Transverse colon (tissue), 4 donors: ENCODE data around the gene MAP2K5. TPM values are rescaled to one million over a fixed set of nuclear protein-coding genes. Genes with fewer than 3 reads are reported as not detected.

ENCODE experiments used
- DNase-seq: peaks from one replicate; pipeline ENCODE4 v3.0.0-alpha.2; 2019
- H3K27ac ChIP-seq, 4 donors: fragments of 200-600 bp; sonication (generic); 2 replicates each; pipeline ENCODE4 v1.5.1; 2016 to 2018; ENCODE audit warnings: inconsistent platforms in 4 of 4
- H3K27me3 ChIP-seq: fragments of 200-600 bp; sonication (generic); 2 replicates; pipeline ENCODE4 v1.5.1; 2017; ENCODE audit warnings: inconsistent platforms
- H3K36me3 ChIP-seq, 4 donors: fragments of 200-600 bp; sonication (generic); 2 replicates each; pipeline ENCODE4 v1.5.1; 2017 to 2019; ENCODE audit warnings: inconsistent platforms in 4 of 4
- H3K4me1 ChIP-seq, 4 donors: fragments of 200-600 bp; sonication (generic); 2 replicates each; pipeline ENCODE4 v1.5.1; 2017 to 2020; ENCODE audit warnings: inconsistent platforms in 4 of 4
- H3K4me3 ChIP-seq, 4 donors: fragments of 200-600 bp; sonication (generic); 1 replicate in 1 of 4; 2 replicates in 3 of 4; pipeline versions ENCODE4 v1.5.1 to v1.6.1; 2017 to 2019; ENCODE audit warnings: inconsistent platforms in 4 of 4
- H3K9me3 ChIP-seq, 2 donors: fragments of 200-600 bp; sonication (generic); 2 replicates each; pipeline ENCODE4 v1.5.1; 2017 to 2019; ENCODE audit warnings: inconsistent platforms in 2 of 2
- EP300 ChIP-seq: sonication (generic); formaldehyde crosslinking; IDR thresholded peaks from one replicate; pipeline ENCODE4 v1.6.1; 2017; ENCODE audit warnings: antibody characterized with exemption, low read depth
- POLR2A ChIP-seq: fragments of 450-650 bp; IDR thresholded peaks from one replicate; pipeline ENCODE4 v1.6.1; 2016; ENCODE audit warnings: antibody characterized with exemption, mild to moderate bottlenecking, moderate library complexity
- POLR2AphosphoS5 ChIP-seq, 3 donors: sonication (generic); formaldehyde crosslinking; IDR thresholded peaks; one replicate each; pipeline ENCODE4 v1.6.1; 2016; ENCODE audit warnings: antibody characterized with exemption in 3 of 3
- whole genome bisulfite sequencing, 2 donors: methylation state at CpG; one replicate each; pipeline ENCODE4 v1.1.5; 2018; ENCODE audit warnings: low coverage in 1 of 2; 5-methylcytosine and 5-hydroxymethylcytosine counted together
- in situ Hi-C, 4 donors: fragments of 200-750 bp; cut with MboI; loops; one replicate each; pipeline versions ENCODE4 v1.15.0 to v1.15.1; 2017; ENCODE audit warnings: low sequenced_read_pairs in 3 of 4, low pct_ligation_motif_present in 1 of 4, low pct_unique_long_range_greater_than_20kb in 1 of 4
- intact Hi-C: fragments of 100-400 bp; cut with DNase I; formaldehyde crosslinking; loops from one replicate; pipeline ENCODE4 v1.15.1; 2023; ENCODE audit warnings: low total_unique reads
- total RNA-seq, 4 donors: library from RNA; depleted of rRNA; stranded (reverse); fragments of >200 nt; gene quantifications; one replicate each; pipeline ENCODE4 v1.1.0, GENCODE V29; 2016
- TF ChIP-seq, protein P1 (sequence below), 5 experiments: fragments of 200-600 bp in 3 of 5; fragments of 450-650 bp in 2 of 5; sonication (generic) in 3 of 5; IDR thresholded peaks; 1 replicate in 2 of 5; 2 replicates in 3 of 5; pipeline ENCODE4 v1.5.1; 2016 to 2017; ENCODE audit warnings: antibody characterized with exemption in 5 of 5, inconsistent platforms in 3 of 5, mild to moderate bottlenecking in 2 of 5, moderate library complexity in 1 of 5

The MAP2K5 gene
- total RNA-seq, 4 donors from 2014 or later, result 19.8 to 320 (median 21.1) TPM

DNA sequence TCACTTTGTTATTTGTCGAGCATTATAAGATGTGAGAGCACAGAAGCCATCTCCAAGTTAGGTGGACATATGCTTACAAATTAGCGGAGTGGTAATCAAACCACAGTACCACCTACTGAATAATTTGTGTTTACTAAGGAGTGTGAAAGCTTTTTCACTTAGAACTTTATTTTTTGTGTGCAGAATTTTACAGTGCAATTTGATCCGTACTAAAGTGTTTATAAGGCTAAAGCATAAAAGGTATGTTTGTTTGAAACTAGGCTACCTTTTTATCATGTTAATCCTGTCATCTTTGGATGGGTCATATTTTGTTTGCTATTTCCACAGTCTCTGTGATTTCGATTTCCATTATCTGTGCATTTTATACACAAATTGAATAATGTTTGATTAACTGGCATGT is 37.5 kb downstream of the MAP2K5 start:
- no peak overlapping the region for H3K4me3 ChIP-seq
- TF ChIP-seq POLR2AphosphoS5 (IDR thresholded peaks at IDR 0.05) (no peak), EP300 (no peak), POLR2A (no peak)
- TF ChIP-seq, protein P1, sequence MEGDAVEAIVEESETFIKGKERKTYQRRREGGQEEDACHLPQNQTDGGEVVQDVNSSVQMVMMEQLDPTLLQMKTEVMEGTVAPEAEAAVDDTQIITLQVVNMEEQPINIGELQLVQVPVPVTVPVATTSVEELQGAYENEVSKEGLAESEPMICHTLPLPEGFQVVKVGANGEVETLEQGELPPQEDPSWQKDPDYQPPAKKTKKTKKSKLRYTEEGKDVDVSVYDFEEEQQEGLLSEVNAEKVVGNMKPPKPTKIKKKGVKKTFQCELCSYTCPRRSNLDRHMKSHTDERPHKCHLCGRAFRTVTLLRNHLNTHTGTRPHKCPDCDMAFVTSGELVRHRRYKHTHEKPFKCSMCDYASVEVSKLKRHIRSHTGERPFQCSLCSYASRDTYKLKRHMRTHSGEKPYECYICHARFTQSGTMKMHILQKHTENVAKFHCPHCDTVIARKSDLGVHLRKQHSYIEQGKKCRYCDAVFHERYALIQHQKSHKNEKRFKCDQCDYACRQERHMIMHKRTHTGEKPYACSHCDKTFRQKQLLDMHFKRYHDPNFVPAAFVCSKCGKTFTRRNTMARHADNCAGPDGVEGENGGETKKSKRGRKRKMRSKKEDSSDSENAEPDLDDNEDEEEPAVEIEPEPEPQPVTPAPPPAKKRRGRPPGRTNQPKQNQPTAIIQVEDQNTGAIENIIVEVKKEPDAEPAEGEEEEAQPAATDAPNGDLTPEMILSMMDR (IDR thresholded peaks at IDR 0.05), result no peak
- no peak for DNase-seq
- 88% methylated on average over 4 of the region's 4 CpGs for WGBS, 2 donors
- intact Hi-C loops (no loop called here), in situ Hi-C loops (no loop called here)
- no peaks in the 10 kb centered on the region for H3K9me3 ChIP-seq
- no peaks in the 10 kb centered on the region for H3K4me1 ChIP-seq
- H3K27me3 ChIP-seq, result no peaks in the 10 kb centered on the region
- no peaks in the 10 kb centered on the region for H3K36me3 ChIP-seq
- H3K27ac ChIP-seq, result no peak overlapping the region

DNA sequence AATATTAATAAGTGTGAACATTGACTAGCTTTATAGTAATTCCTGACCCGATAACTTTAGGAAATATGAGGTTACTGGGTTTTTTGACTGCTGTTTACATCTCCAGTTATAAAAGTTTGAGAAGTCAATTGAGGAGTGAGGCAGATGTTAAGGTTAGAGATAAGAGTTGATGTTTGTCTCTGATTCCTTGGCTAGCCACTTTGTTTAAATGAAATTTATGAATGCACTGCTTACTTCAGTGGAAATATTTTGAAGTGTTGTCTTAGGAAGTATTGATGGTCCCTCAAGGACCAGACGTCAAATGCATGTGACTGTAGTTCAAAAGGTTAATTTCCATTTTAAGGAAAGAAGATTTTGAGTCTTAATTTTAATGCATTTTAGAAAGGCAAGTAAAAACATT is 41.7 kb downstream of the MAP2K5 start:
- intact Hi-C loops (no loop called here), in situ Hi-C loops (no loop called here)
- Histone ChIP-seq H3K4me1 (no peaks in the 10 kb centered on the region), H3K9me3 (no peaks in the 10 kb centered on the region), H3K4me3 (no peak overlapping the region), H3K27ac (no peak overlapping the region), H3K36me3 (peaks cover 0 to 17% (median 8%) of the 10 kb centered on the region in 4 donors), H3K27me3 (no peaks in the 10 kb centered on the region)
- DNase-seq, result no peak
- TF ChIP-seq EP300 (no peak), POLR2A (no peak), POLR2AphosphoS5 (IDR thresholded peaks at IDR 0.05) (no peak)
- TF ChIP-seq, protein P1 (IDR thresholded peaks at IDR 0.05), result no peak
- WGBS, 2 donors, result 72 to 74% methylated on average over 2 of the region's 2 CpGs

DNA sequence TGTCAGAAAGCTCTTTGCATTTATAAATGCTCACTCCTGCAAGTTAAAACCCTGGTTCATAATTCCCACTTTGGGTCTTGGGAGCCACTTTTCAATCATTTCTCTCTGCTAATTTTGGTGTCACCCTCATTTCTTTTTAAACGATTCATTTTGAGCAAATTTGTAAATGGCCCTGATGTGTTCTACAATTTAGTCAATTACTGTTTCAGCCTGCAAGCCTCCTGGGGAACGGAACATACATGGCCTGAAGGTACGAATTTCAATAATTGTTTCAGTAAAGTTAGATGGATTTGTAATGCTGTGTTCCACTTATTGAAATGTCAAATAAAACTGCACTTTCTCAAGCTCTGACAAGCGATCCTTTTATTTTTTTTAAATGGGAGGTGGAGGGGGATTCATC is 43.2 kb downstream of the MAP2K5 start:
- H3K36me3 ChIP-seq, result peaks cover 0 to 17% (median 8%) of the 10 kb centered on the region in 4 donors
- H3K4me1 ChIP-seq, result no peaks in the 10 kb centered on the region
- in situ Hi-C loops, result no loop called here
- no peaks in the 10 kb centered on the region for H3K9me3 ChIP-seq
- intact Hi-C loops, result no loop called here
- TF ChIP-seq, protein P1 (IDR thresholded peaks at IDR 0.05), result no peak
- TF ChIP-seq POLR2AphosphoS5 (IDR thresholded peaks at IDR 0.05), result no peak
- no peak for TF ChIP-seq EP300
- no peak for TF ChIP-seq POLR2A
- H3K4me3 ChIP-seq, result no peak overlapping the region
- H3K27ac ChIP-seq, result no peak overlapping the region
- DNase-seq, result no peak
- WGBS, 2 donors, result 93 to 94% methylated on average over 4 of the region's 4 CpGs
- H3K27me3 ChIP-seq, result no peaks in the 10 kb centered on the region

DNA sequence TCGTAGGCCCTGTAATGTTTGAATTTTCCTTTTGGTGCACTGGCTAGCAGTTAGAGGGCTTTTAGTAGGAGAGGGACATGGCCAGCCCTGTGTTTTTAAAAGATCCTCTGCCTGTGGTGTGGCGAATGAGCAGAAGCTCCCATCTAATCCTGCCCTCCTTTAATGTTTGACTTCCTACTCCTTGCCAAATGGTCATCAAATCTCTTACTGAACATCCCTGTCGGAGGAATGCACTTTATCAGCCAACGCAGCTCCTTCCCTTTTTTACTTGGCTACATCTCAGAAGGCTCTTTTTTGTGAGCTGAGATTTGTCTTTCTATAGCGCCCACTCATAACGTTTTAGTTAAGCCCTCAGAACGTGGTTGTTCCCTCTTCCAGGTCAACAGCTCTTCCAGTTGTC is 44.8 kb downstream of the MAP2K5 start:
- intact Hi-C loops (no loop called here), in situ Hi-C loops (no loop called here)
- WGBS, 2 donors, result 56 to 86% methylated on average over 2 to 7 of the region's 7 CpGs
- Histone ChIP-seq H3K36me3 (peaks cover 0 to 17% (median 8%) of the 10 kb centered on the region in 4 donors), H3K27me3 (no peaks in the 10 kb centered on the region), H3K27ac (no peak overlapping the region), H3K4me3 (no peak overlapping the region), H3K9me3 (no peaks in the 10 kb centered on the region), H3K4me1 (no peaks in the 10 kb centered on the region)
- TF ChIP-seq, protein P1 (IDR thresholded peaks at IDR 0.05), result no peak
- no peak for TF ChIP-seq POLR2AphosphoS5 (IDR thresholded peaks at IDR 0.05)
- TF ChIP-seq POLR2A, result no peak
- TF ChIP-seq EP300, result no peak
- DNase-seq, result no peak
